ENCODE measurements around the gene TMEM129.

- no peak for TF ChIP-seq PBX3 (IDR thresholded peaks at IDR 0.05; ENCODE audit: insufficient replicate concordance, low read depth, low read length)
- no peak for TF ChIP-seq FOXK2 (IDR thresholded peaks at IDR 0.05)
Observed at GRCh38 chr4:1717129-1718094, 3.7 kb downstream of the TMEM129 start.

All from GM12878 (cell line).